Stomach (tissue), 4 donors: ENCODE results near the gene ANGPTL7.

Experiments used
- POLR2A ChIP-seq, 4 donors: fragments of 450-650 bp; IDR thresholded peaks; one replicate each; pipeline ENCODE4 v1.6.1; 2016; ENCODE audit warnings: antibody characterized with exemption in 4 of 4, control low read depth in 2 of 4, mild to moderate bottlenecking in 1 of 4, moderate library complexity in 1 of 4
- POLR2AphosphoS5 ChIP-seq, 3 donors: sonication (generic); formaldehyde crosslinking; IDR thresholded peaks; one replicate each; pipeline ENCODE4 v1.6.1; 2016; ENCODE audit warnings: antibody characterized with exemption in 3 of 3
- TF ChIP-seq, protein P1 (sequence below), 7 experiments: fragments of 450-650 bp in 4 of 7; fragments of 200-600 bp in 3 of 7; sonication (generic) in 3 of 7; IDR thresholded peaks; one replicate each; pipeline ENCODE4 v1.5.1; 2016 to 2019; ENCODE audit warnings: antibody characterized with exemption in 7 of 7, control low read depth in 2 of 7, mild to moderate bottlenecking in 1 of 7

DNA sequence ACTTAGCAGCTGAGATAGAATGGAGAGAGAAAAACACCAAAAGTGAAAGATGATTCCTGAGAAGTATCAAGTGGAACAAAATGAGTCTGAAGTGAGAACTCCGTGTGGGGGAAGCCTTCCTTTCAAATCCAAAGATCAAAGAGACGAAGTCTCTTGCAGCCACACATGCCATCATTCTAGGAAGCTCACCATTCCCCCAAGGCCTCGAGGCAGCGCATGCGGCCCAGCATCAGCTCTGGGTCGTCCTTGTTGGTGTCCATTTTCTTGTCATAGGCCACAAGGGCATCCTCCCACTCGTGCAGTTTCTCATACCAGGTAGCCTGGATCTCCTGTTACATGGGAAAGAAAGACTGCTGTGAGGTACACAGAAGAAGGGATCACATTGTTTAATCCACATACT lies 32.2 kb upstream of the ANGPTL7 start:
- TF ChIP-seq, protein P1, sequence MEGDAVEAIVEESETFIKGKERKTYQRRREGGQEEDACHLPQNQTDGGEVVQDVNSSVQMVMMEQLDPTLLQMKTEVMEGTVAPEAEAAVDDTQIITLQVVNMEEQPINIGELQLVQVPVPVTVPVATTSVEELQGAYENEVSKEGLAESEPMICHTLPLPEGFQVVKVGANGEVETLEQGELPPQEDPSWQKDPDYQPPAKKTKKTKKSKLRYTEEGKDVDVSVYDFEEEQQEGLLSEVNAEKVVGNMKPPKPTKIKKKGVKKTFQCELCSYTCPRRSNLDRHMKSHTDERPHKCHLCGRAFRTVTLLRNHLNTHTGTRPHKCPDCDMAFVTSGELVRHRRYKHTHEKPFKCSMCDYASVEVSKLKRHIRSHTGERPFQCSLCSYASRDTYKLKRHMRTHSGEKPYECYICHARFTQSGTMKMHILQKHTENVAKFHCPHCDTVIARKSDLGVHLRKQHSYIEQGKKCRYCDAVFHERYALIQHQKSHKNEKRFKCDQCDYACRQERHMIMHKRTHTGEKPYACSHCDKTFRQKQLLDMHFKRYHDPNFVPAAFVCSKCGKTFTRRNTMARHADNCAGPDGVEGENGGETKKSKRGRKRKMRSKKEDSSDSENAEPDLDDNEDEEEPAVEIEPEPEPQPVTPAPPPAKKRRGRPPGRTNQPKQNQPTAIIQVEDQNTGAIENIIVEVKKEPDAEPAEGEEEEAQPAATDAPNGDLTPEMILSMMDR (IDR thresholded peaks at IDR 0.05): no peak
- TF ChIP-seq POLR2AphosphoS5 (IDR thresholded peaks at IDR 0.05) (no peak), POLR2A (IDR thresholded peaks at IDR 0.05) (no peak)
